Smooth muscle cell (in vitro differentiated cells): ENCODE results near the gene C16orf92. TPM values are rescaled to one million over a fixed set of nuclear protein-coding genes. Genes with fewer than 3 reads are reported as not detected.
"Not testable (repeated sequence)": the region's sequence is repeated elsewhere in the genome, so short reads cannot be mapped to it uniquely, and the experiment has no call there.

Experiments used
- DNase-seq: peaks from one replicate; lab custom pipeline; 2025; ENCODE audit not compliant: unreplicated experiment; lab: John Stamatoyannopoulos, UW
- H2AFZ ChIP-seq: fragments of 200-600 bp; sonication (generic); 2 replicates; pipeline ENCODE4 v1.6.0; 2016; ENCODE audit warnings: antibody characterized with exemption, low read depth, mild to moderate bottlenecking
- H3F3A ChIP-seq: fragments of 200-600 bp; sonication (generic); 2 replicates; pipeline ENCODE4 v1.6.0; 2017; ENCODE audit warnings: antibody characterized with exemption, low read depth
- H3K27ac ChIP-seq: fragments of 200-600 bp; sonication (generic); 2 replicates; pipeline ENCODE4 v1.5.1; 2016; ENCODE audit warnings: low read depth, mild to moderate bottlenecking
- H3K27me3 ChIP-seq: fragments of 200-600 bp; sonication (generic); 2 replicates; pipeline ENCODE4 v1.6.1; 2016; ENCODE audit warnings: low read depth, mild to moderate bottlenecking
- H3K36me3 ChIP-seq: fragments of 200-600 bp; sonication (generic); 2 replicates; pipeline ENCODE4 v1.5.1; 2016; ENCODE audit warnings: low read depth
- H3K4me1 ChIP-seq: fragments of 200-600 bp; sonication (generic); 2 replicates; pipeline ENCODE4 v1.5.1; 2016; ENCODE audit warnings: low read depth
- H3K4me2 ChIP-seq: fragments of 200-600 bp; sonication (generic); 2 replicates; pipeline ENCODE4 v1.6.0; 2016; ENCODE audit warnings: mild to moderate bottlenecking
- H3K4me3 ChIP-seq: fragments of 200-600 bp; sonication (generic); 2 replicates; pipeline ENCODE4 v1.5.1; 2016; ENCODE audit warnings: mild to moderate bottlenecking
- H3K79me2 ChIP-seq: fragments of 200-600 bp; sonication (generic); 2 replicates; pipeline ENCODE4 v1.6.0; 2016; ENCODE audit warnings: low read depth, mild to moderate bottlenecking
- H3K9ac ChIP-seq: fragments of 200-600 bp; sonication (generic); 2 replicates; pipeline ENCODE4 v1.6.0; 2016; ENCODE audit warnings: low read depth
- H3K9me3 ChIP-seq: fragments of 200-600 bp; sonication (generic); replicated peaks from 2 replicates; pipeline ENCODE4 v1.5.1; 2016; ENCODE audit warnings: low read depth
- H4K20me1 ChIP-seq: fragments of 200-600 bp; sonication (generic); 2 replicates; pipeline ENCODE4 v1.6.0; 2016; ENCODE audit warnings: low read depth
- WGBS: methylation state at CpG from one replicate; pipeline ENCODE4 v1.1.7; 2016; ENCODE audit warnings: low lambda C conversion rate; 5-methylcytosine and 5-hydroxymethylcytosine counted together
- polyA plus RNA-seq: library from polyadenylated mRNA; unstranded; fragments of >200 nt; fragmentation: Nextera tagmentation; extraction: Ambion mirVana; gene quantifications from 2 replicates; pipeline ENCODE4 v1.2.1, GENCODE V29; 2016
- total RNA-seq: library from RNA; depleted of rRNA; stranded (reverse); fragments of >200 nt; gene quantifications from 2 replicates; pipeline ENCODE4 v1.2.3, GENCODE V29; 2014
- TF ChIP-seq, protein P1 (sequence below): fragments of 200-600 bp; sonication (generic); IDR thresholded peaks from 2 replicates; pipeline ENCODE4 v1.5.1; 2017; ENCODE audit warnings: borderline replicate concordance, mild to moderate bottlenecking, antibody characterized with exemption; ENCODE audit not compliant: insufficient read depth, poor library complexity, severe bottlenecking

C16orf92 gene
- total and polyA plus RNA-seq, 2 experiments from 2014 or later = not detected

DNA sequence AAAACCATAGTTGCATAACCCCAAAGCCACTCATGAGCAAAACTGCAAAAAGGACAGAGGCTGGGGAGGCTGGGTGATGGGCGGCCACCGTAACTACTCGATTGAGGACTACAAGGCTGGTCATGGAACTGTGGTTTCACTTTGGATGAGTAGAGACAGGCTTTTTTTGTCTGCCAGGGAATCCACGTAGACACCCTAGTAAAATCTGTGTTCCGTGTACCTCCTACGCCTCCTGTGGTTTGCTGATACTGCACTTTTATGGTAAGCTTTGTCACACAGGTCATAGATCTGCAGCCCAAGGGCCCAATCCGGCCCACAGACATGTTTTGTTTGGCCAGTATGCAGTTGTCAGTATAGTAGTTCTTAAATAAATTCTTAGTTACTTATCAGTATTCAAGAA is 10.3 kb downstream of the C16orf92 start:
- DNase-seq = no peak
- H3K27me3 ChIP-seq = peaks cover 45% of the 10 kb centered on the region
- no peak overlapping the region for H3K9ac ChIP-seq
- no peaks in the 10 kb centered on the region for H3K36me3 ChIP-seq
- H3K79me2 ChIP-seq = no peaks in the 10 kb centered on the region
- no peak overlapping the region for H2AFZ ChIP-seq
- WGBS = 65% methylated on average over 7 of the region's 7 CpGs
- no peaks in the 10 kb centered on the region for H3F3A ChIP-seq
- TF ChIP-seq, protein P1, sequence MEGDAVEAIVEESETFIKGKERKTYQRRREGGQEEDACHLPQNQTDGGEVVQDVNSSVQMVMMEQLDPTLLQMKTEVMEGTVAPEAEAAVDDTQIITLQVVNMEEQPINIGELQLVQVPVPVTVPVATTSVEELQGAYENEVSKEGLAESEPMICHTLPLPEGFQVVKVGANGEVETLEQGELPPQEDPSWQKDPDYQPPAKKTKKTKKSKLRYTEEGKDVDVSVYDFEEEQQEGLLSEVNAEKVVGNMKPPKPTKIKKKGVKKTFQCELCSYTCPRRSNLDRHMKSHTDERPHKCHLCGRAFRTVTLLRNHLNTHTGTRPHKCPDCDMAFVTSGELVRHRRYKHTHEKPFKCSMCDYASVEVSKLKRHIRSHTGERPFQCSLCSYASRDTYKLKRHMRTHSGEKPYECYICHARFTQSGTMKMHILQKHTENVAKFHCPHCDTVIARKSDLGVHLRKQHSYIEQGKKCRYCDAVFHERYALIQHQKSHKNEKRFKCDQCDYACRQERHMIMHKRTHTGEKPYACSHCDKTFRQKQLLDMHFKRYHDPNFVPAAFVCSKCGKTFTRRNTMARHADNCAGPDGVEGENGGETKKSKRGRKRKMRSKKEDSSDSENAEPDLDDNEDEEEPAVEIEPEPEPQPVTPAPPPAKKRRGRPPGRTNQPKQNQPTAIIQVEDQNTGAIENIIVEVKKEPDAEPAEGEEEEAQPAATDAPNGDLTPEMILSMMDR = no peak
- no peak overlapping the region for H3K4me3 ChIP-seq
- no peaks in the 10 kb centered on the region for H3K9me3 ChIP-seq
- peaks cover 3% of the 10 kb centered on the region for H3K4me1 ChIP-seq
- H3K4me2 ChIP-seq = no peak overlapping the region
- H4K20me1 ChIP-seq = no peaks in the 10 kb centered on the region
- H3K27ac ChIP-seq = no peak overlapping the region

DNA sequence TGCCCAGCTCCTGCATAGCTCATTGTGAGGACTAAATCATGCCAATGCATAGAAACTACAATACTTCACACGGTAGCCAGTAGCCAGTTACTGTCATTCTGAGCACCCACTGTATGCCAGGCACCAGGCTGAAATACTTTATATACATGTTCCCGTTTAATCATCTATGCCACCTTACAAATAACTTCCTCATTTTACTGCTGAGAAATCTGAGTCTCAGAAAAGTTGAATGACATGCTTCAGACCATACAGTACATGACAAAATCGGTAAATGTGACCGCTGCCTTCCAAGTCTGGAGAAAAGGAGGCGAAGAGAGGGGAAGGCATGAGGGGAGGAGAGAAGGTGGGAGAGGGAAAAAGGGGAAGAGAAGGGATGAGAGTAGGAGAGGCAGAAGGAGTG is 17.2 kb downstream of the C16orf92 start:
- H3K27me3 ChIP-seq = peaks cover 11% of the 10 kb centered on the region
- no peaks in the 10 kb centered on the region for H3K4me1 ChIP-seq
- TF ChIP-seq, protein P1 = no peak
- no peaks in the 10 kb centered on the region for H3F3A ChIP-seq
- H3K9ac ChIP-seq = no peak overlapping the region
- WGBS = 87% methylated on average over 5 of the region's 5 CpGs
- no peak overlapping the region for H3K4me3 ChIP-seq
- H3K27ac ChIP-seq = no peak overlapping the region
- H3K79me2 ChIP-seq = no peaks in the 10 kb centered on the region
- no peak overlapping the region for H2AFZ ChIP-seq
- H3K36me3 ChIP-seq = no peaks in the 10 kb centered on the region
- DNase-seq = no peak
- no peaks in the 10 kb centered on the region for H3K9me3 ChIP-seq
- no peaks in the 10 kb centered on the region for H4K20me1 ChIP-seq
- H3K4me2 ChIP-seq = no peak overlapping the region

DNA sequence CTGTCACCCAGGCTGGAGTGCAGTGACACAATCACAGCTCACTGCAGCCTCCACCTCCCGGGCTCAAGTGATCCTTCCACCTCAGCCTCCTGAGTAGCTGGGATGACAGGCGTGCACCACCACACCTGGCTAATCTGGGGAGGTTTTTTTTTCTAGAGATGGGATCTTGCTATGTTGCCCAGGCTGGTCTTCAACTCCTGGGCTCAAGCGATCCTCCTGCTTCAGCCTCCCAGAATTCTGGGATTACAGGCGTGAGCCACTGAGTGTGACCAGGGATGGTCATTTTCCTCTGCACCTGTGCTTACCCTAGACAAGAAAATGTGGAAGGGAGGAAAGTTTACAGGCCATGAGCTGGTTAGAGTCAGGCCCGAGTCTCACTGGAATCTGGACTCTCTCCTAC is 17.7 kb downstream of the C16orf92 start:
- H3K79me2 ChIP-seq, H3K36me3 ChIP-seq, H3K4me1 ChIP-seq, H3K27ac ChIP-seq, H2AFZ ChIP-seq, H4K20me1 ChIP-seq, H3K9ac ChIP-seq, H3K27me3 ChIP-seq, H3K4me2 ChIP-seq, H3F3A ChIP-seq, DNase-seq, H3K9me3 ChIP-seq, H3K4me3 ChIP-seq: not testable (repeated sequence)
- 91% methylated on average over 5 of the region's 5 CpGs for WGBS

DNA sequence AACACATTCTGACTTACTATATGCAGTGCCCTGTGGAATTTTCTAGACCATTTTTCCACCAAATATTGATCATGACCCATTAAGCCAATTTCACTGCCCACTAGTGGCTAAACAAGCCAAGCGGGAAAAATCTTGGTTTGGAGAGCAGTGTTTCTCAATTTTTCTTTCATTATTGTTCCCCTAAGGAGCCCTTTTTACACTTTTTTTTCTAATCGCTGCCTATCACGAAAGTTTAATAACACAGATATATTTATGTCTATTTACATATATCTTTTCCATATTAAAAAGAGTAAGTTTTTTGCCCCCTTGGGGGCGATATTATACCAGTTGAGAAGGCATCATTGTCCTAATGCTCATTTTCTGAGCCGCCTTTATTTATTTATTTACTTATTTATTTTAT is 18.8 kb downstream of the C16orf92 start:
- WGBS = 50% methylated on average over 5 of the region's 5 CpGs
- Histone ChIP-seq H3K4me1 (no peaks in the 10 kb centered on the region), H4K20me1 (no peaks in the 10 kb centered on the region), H3K4me2 (no peak overlapping the region), H3K27ac (no peak overlapping the region), H3K9me3 (no peaks in the 10 kb centered on the region), H3K9ac (no peak overlapping the region), H3K27me3 (peaks cover 8% of the 10 kb centered on the region), H3K4me3 (no peak overlapping the region), H2AFZ (no peak overlapping the region), H3K79me2 (no peaks in the 10 kb centered on the region), H3K36me3 (no peaks in the 10 kb centered on the region), H3F3A (no peaks in the 10 kb centered on the region)
- TF ChIP-seq, protein P1 = peak; percentile 62
- no peak for DNase-seq
